ENCODE data around the gene RNASEH1.

GRCh38 chr2:3581367-3582262 lies 23.5 kb upstream of the RNASEH1 start:
- TF ChIP-seq CTCF (IDR thresholded peaks at IDR 0.05; ENCODE audit: insufficient read depth, low read length, poor library complexity, severe bottlenecking) (no peak), EZH2phosphoT487 (conservative IDR thresholded peaks at IDR 0.05; ENCODE audit: low read length) (no peak)

Data from SU-DHL-6 (cell line).